Measurements from ENCODE around the gene RUFY4.
"Not testable (repeated sequence)": the region's sequence is repeated elsewhere in the genome, so short reads cannot be mapped to it uniquely, and the experiment has no call there.

The RUFY4 gene

DNA sequence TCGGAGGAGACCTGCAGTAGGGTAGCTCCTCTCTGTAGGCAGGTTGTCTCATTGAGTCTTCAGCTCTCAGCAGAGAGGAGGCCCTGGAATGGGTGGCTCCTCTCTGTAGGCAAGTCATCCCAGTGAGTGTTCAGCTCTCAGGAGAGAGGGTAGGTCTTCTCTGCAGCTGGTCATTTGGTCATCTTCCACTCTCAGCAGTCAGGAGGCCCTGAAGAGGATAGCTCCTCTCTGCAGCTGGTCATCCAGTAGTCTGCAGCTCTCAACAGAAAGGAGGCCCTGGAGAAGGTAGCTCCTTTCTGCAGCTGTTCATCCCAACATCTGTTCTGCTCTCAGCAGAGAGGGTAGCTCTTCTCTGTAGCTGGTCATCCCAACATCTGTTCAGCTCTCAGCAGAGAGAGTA, 26.0 kb upstream of the RUFY4 start:
- WGBS (ENCODE audit: insufficient coverage, insufficient read length): no CpG with 5 or more reads among the region's 1 CpG
- no peak overlapping the region for H3K4me3 ChIP-seq (ENCODE audit: low read length)
- H3K4me1 ChIP-seq (ENCODE audit: control insufficient read depth, insufficient read depth, low read length): no peaks in the 10 kb centered on the region
- no peaks in the 10 kb centered on the region for H3K27me3 ChIP-seq (ENCODE audit: control insufficient read depth, insufficient read depth, low read length)
- H3K27ac ChIP-seq (ENCODE audit: low read length): no peak overlapping the region
- H3K36me3 ChIP-seq (ENCODE audit: control insufficient read depth, insufficient read depth, low read length): no peaks in the 10 kb centered on the region
- no peak for DNase-seq (ENCODE audit: low read depth, low spot score)
- no peaks in the 10 kb centered on the region for H3K9me3 ChIP-seq (ENCODE audit: control insufficient read depth, insufficient read depth, low read length)

DNA sequence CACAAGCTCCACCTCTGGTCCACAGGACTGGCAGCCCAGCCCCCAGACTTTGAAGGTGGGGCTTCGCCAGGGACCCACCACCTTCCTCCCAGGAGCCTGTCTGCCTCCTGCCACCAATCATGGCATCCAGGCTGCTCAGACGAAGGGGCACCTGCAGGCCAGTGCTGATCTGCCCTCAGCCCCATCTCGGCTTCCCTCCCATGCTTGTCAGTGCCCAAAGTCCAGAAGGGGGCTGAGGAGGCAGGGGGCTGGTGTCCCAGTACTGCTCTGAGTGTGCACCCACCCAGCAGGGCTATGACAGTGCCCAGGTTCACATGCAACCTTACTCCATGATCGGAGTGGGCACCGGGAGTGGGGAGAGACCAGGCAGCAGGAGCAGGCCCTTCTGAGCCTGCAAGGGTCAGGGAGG, 25.3 kb upstream of the RUFY4 start:
- no peak overlapping the region for H3K4me3 ChIP-seq (ENCODE audit: low read length)
- no peaks in the 10 kb centered on the region for H3K27me3 ChIP-seq (ENCODE audit: control insufficient read depth, insufficient read depth, low read length)
- H3K4me1 ChIP-seq (ENCODE audit: control insufficient read depth, insufficient read depth, low read length): no peaks in the 10 kb centered on the region
- no peak overlapping the region for H3K27ac ChIP-seq (ENCODE audit: low read length)
- H3K9me3 ChIP-seq (ENCODE audit: control insufficient read depth, insufficient read depth, low read length): no peaks in the 10 kb centered on the region
- WGBS (ENCODE audit: insufficient coverage, insufficient read length): no CpG with 5 or more reads among the region's 5 CpGs
- no peak for DNase-seq (ENCODE audit: low read depth, low spot score)
- no peaks in the 10 kb centered on the region for H3K36me3 ChIP-seq (ENCODE audit: control insufficient read depth, insufficient read depth, low read length)

DNA sequence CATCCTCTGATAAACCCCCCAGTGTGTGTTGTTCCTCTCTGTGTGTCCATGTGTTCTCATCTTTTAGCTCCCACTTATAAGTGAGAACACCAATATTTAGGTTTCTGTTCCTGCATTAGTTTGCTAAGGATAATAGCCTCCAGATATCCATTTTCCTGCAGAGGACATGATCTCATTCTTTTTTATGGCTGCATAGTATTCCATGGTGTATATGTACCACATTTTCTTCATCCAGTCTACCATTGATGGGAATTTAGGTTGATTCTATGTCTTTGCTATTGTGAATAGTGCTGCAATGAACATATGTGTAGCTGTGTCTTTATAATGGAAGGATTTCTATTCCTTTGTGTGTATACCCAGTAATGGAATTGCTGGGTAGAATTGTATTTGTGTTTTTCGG, 24.5 kb upstream of the RUFY4 start:
- DNase-seq (ENCODE audit: low read depth, low spot score); H3K27ac ChIP-seq (ENCODE audit: low read length); H3K27me3 ChIP-seq (ENCODE audit: control insufficient read depth, insufficient read depth, low read length); H3K4me3 ChIP-seq (ENCODE audit: low read length); H3K9me3 ChIP-seq (ENCODE audit: control insufficient read depth, insufficient read depth, low read length); H3K36me3 ChIP-seq (ENCODE audit: control insufficient read depth, insufficient read depth, low read length); H3K4me1 ChIP-seq (ENCODE audit: control insufficient read depth, insufficient read depth, low read length): not testable (repeated sequence)
- no CpG with 5 or more reads among the region's 1 CpG for WGBS (ENCODE audit: insufficient coverage, insufficient read length)

DNA sequence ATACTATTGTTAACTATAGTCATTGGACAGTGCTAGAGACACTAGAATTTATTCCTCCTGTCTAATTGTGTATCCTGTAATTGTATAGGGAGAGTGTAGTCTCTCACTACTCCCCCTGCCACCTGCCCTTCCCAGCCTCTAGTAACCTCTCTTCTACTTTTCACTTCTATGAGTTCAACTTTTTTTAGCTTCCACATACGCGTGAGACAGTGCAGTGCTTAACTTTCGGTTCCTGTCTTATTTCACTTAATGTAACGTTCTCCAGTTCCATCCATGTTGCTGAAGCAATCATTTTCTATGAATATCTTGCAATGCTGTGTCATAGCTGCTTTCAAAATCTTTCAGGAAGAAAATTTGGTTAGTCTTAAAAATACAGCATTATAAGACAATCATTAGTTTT, 22.8 kb upstream of the RUFY4 start:
- WGBS (ENCODE audit: insufficient coverage, insufficient read length): no CpG with 5 or more reads among the region's 4 CpGs
- no peak overlapping the region for H3K4me3 ChIP-seq (ENCODE audit: low read length)
- no peaks in the 10 kb centered on the region for H3K36me3 ChIP-seq (ENCODE audit: control insufficient read depth, insufficient read depth, low read length)
- H3K4me1 ChIP-seq (ENCODE audit: control insufficient read depth, insufficient read depth, low read length): no peaks in the 10 kb centered on the region
- H3K9me3 ChIP-seq (ENCODE audit: control insufficient read depth, insufficient read depth, low read length): no peaks in the 10 kb centered on the region
- no peak for DNase-seq (ENCODE audit: low read depth, low spot score)
- no peaks in the 10 kb centered on the region for H3K27me3 ChIP-seq (ENCODE audit: control insufficient read depth, insufficient read depth, low read length)
- no peak overlapping the region for H3K27ac ChIP-seq (ENCODE audit: low read length)

GRCh38 chr2:218047536-218048225, 21.4 kb upstream of the RUFY4 start:
- Histone ChIP-seq H3K27ac (ENCODE audit: low read length) (no peak overlapping the region), H3K9me3 (ENCODE audit: control insufficient read depth, insufficient read depth, low read length) (no peaks in the 10 kb centered on the region), H3K4me1 (ENCODE audit: control insufficient read depth, insufficient read depth, low read length) (no peaks in the 10 kb centered on the region), H3K36me3 (ENCODE audit: control insufficient read depth, insufficient read depth, low read length) (no peaks in the 10 kb centered on the region), H3K27me3 (ENCODE audit: control insufficient read depth, insufficient read depth, low read length) (no peaks in the 10 kb centered on the region), H3K4me3 (ENCODE audit: low read length) (no peak overlapping the region)
- DNase-seq (ENCODE audit: low read depth, low spot score): no peak
- no CpG with 5 or more reads among the region's 8 CpGs for WGBS (ENCODE audit: insufficient coverage, insufficient read length)

DNA sequence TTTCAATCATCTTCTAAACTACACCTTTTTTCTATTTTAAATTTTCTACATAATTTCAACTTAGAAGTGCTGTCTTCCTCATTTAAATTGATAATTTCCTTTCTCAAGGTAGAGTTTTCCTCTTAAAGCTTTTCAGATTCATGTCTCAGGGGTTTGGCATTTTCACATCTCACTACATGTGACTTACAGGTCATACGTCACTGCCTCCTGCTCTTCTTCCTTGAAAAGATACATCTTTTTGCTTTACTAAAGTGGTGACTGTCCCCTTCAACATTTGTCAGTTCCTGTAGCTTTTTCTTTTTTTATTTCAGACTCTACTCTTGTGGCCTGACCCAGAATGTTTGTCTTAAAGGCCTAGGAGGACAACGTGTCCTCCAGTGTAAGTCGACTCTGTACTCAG, 17.1 kb upstream of the RUFY4 start:
- Histone ChIP-seq H3K36me3 (ENCODE audit: control insufficient read depth, insufficient read depth, low read length) (no peaks in the 10 kb centered on the region), H3K27me3 (ENCODE audit: control insufficient read depth, insufficient read depth, low read length) (no peaks in the 10 kb centered on the region), H3K4me3 (ENCODE audit: low read length) (no peak overlapping the region), H3K9me3 (ENCODE audit: control insufficient read depth, insufficient read depth, low read length) (no peaks in the 10 kb centered on the region), H3K4me1 (ENCODE audit: control insufficient read depth, insufficient read depth, low read length) (no peaks in the 10 kb centered on the region), H3K27ac (ENCODE audit: low read length) (no peak overlapping the region)
- no peak for DNase-seq (ENCODE audit: low read depth, low spot score)
- no CpG with 5 or more reads among the region's 3 CpGs for WGBS (ENCODE audit: insufficient coverage, insufficient read length)

GRCh38 chr2:218059289-218059688, 9.8 kb upstream of the RUFY4 start:
- WGBS (ENCODE audit: insufficient coverage, insufficient read length): no CpG with 5 or more reads among the region's 3 CpGs

DNA sequence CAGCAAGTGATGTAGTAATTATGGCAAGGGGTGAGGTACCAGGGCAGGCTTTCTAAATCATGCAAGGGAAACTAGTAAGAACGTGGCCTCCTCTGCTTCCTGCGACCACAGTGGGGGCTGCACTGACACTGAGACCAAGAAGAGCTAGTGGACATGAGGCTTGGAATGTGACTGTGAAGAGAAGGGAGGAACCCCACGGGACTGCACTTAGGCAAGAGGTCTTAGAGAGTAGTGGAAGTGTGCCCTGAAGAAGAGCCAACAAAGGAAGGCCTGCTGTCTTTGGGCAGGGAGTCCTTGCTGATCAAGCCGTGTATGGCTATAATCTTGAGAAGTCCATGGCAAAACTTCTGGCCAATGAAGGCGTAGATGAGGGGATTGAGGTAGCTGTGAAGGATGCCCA, 8.9 kb upstream of the RUFY4 start:
- Histone ChIP-seq H3K27me3 (ENCODE audit: control insufficient read depth, insufficient read depth, low read length) (no peaks in the 10 kb centered on the region), H3K9me3 (ENCODE audit: control insufficient read depth, insufficient read depth, low read length) (no peaks in the 10 kb centered on the region), H3K4me3 (ENCODE audit: low read length) (no peak overlapping the region), H3K27ac (ENCODE audit: low read length) (no peak overlapping the region), H3K4me1 (ENCODE audit: control insufficient read depth, insufficient read depth, low read length) (0 out of 2 replicates have a peak, but pooled peaks cover 2% of the 10 kb centered on the region), H3K36me3 (ENCODE audit: control insufficient read depth, insufficient read depth, low read length) (no peaks in the 10 kb centered on the region; the same call in 1 of the 2 replicates)
- no CpG with 5 or more reads among the region's 5 CpGs for WGBS (ENCODE audit: insufficient coverage, insufficient read length)
- no peak for DNase-seq (ENCODE audit: low read depth, low spot score)

More at GRCh38 chr2:218059289-218059688, 9.8 kb upstream of the RUFY4 start:
- Histone ChIP-seq H3K4me3 (ENCODE audit: low read length) (no peak overlapping the region), H3K27me3 (ENCODE audit: control insufficient read depth, insufficient read depth, low read length) (no peaks in the 10 kb centered on the region), H3K9me3 (ENCODE audit: control insufficient read depth, insufficient read depth, low read length) (no peaks in the 10 kb centered on the region), H3K4me1 (ENCODE audit: control insufficient read depth, insufficient read depth, low read length) (0 out of 2 replicates have a peak, but pooled peaks cover 2% of the 10 kb centered on the region), H3K36me3 (ENCODE audit: control insufficient read depth, insufficient read depth, low read length) (no peaks in the 10 kb centered on the region; the same call in 1 of the 2 replicates), H3K27ac (ENCODE audit: low read length) (no peak overlapping the region)
- no peak for DNase-seq (ENCODE audit: low read depth, low spot score)

GRCh38 chr2:218060950-218061660, 7.9 kb upstream of the RUFY4 start:
- no CpG with 5 or more reads among the region's 7 CpGs for WGBS (ENCODE audit: insufficient coverage, insufficient read length)
- Histone ChIP-seq H3K4me3 (ENCODE audit: low read length) (no peak overlapping the region), H3K27ac (ENCODE audit: low read length) (no peak overlapping the region), H3K4me1 (ENCODE audit: control insufficient read depth, insufficient read depth, low read length) (0 out of 2 replicates have a peak, but pooled peaks cover 2% of the 10 kb centered on the region), H3K36me3 (ENCODE audit: control insufficient read depth, insufficient read depth, low read length) (no peaks in the 10 kb centered on the region; the same call in 1 of the 2 replicates), H3K27me3 (ENCODE audit: control insufficient read depth, insufficient read depth, low read length) (no peaks in the 10 kb centered on the region), H3K9me3 (ENCODE audit: control insufficient read depth, insufficient read depth, low read length) (no peaks in the 10 kb centered on the region)
- DNase-seq (ENCODE audit: low read depth, low spot score): no peak

DNA sequence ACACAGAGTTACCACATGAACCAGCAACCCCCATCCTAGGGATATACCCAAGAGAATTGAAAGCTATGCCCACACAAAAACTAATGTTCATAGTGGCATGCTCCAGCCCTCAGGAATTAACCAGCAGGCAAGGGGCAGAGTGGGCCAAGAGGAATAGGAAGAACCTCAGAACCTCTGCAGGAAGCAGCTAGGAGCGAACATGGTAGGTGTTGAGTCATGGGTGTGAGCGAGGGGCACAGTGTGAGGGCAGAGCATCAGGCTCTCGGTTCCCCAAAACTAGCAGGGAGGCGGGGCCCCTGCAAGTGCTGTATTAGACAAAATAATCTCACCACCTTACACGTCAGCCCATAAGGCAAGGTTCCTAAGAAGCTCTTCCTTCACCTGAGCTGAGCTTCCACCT, 5.6 kb upstream of the RUFY4 start:
- H3K27me3 ChIP-seq (ENCODE audit: control insufficient read depth, insufficient read depth, low read length): no peaks in the 10 kb centered on the region

More for the DNA sequence above, 5.6 kb upstream of the RUFY4 start:
- Histone ChIP-seq H3K36me3 (ENCODE audit: control insufficient read depth, insufficient read depth, low read length) (no peaks in the 10 kb centered on the region; the same call in 1 of the 2 replicates), H3K27ac (ENCODE audit: low read length) (no peak overlapping the region), H3K9me3 (ENCODE audit: control insufficient read depth, insufficient read depth, low read length) (no peaks in the 10 kb centered on the region), H3K4me1 (ENCODE audit: control insufficient read depth, insufficient read depth, low read length) (peaks cover 2% of the 10 kb centered on the region; the same call in 1 of the 2 replicates), H3K4me3 (ENCODE audit: low read length) (no peak overlapping the region)
- no peak for DNase-seq (ENCODE audit: low read depth, low spot score)
- no CpG with 5 or more reads among the region's 5 CpGs for WGBS (ENCODE audit: insufficient coverage, insufficient read length)
